HepG2 (cell line): ENCODE results near the gene GJC1. TPM values are rescaled to one million over a fixed set of nuclear protein-coding genes. Genes with fewer than 3 reads are reported as not detected.

ENCODE experiments used
- ATAC-seq: fragments of 200-7000 bp; cut with Tn5 transposase; 3 replicates; pipeline ENCODE4 v1.9.1; 2020; ENCODE audit warnings: mild to moderate bottlenecking, moderate library complexity
- Bru-seq: library from RNA; stranded (reverse); fragments of 400-500 nt; gene quantifications from one replicate; lab custom pipeline; 2021; lab: Mats Ljungman, UMichigan
- BruChase-seq, 2 experiments: library from RNA; stranded (reverse); fragments of 400-500 nt; gene quantifications; one replicate each; lab custom pipeline; 2021; lab: Mats Ljungman, UMichigan
- BruUV-seq: library from RNA; stranded (reverse); fragments of 400-500 nt; replicated peaks from 2 replicates; lab custom pipeline; 2021; lab: Mats Ljungman, UMichigan
- CTCF ChIA-PET: fragments of 300-600 bp; formaldehyde crosslinking; extraction: SDS; loops from one replicate; lab custom pipeline; 2021; ENCODE audit warnings: low total read pairs, inconsistent platforms, low intra/inter-chr PET ratio; lab: Yijun Ruan, JAX
- POLR2A ChIA-PET: fragments of 350-600 bp; sonication (Branson Sonifier 250); formaldehyde crosslinking; loops from one replicate; lab custom pipeline; 2020; ENCODE audit warnings: antibody characterized with exemption, inconsistent platforms; lab: Yijun Ruan, JAX
- DNase-seq: peaks from one replicate; pipeline ENCODE4 v3.0.0-alpha.2; 2015; ENCODE audit warnings: low spot score
- FAIRE-seq: peaks from 3 replicates; lab custom pipeline; 2011; peaks lifted over from hg19 to GRCh38; lab: Jason Lieb, UNC
- H2AFZ ChIP-seq: one replicate; pipeline ENCODE4 v1.6.1; 2011; ENCODE audit warnings: low read length, inconsistent platforms
- H3K27ac ChIP-seq: fragments of 300-600 bp; 3 replicates; pipeline ENCODE4 v1.8.0; 2011; ENCODE audit warnings: mixed run types, mild to moderate bottlenecking, mixed read lengths, low read length, inconsistent platforms; ENCODE audit not compliant: insufficient read depth; ENCODE audit errors: extremely low read length
- H3K27me3 ChIP-seq, 2 experiments: fragments of 200-600 bp in 1 of 2; 2 replicates in 1 of 2; 3 replicates in 1 of 2; pipeline versions ENCODE4 v1.6.0 to v1.8.0; 2011; ENCODE audit warnings: low read length in 2 of 2, mild to moderate bottlenecking in 2 of 2, moderate library complexity in 2 of 2, inconsistent platforms in 1 of 2; ENCODE audit not compliant: insufficient read depth in 2 of 2, control insufficient read depth in 1 of 2
- H3K36me3 ChIP-seq, 2 experiments: fragments of 200-600 bp in 1 of 2; replicated peaks in 1 of 2; 2 replicates in 1 of 2; 3 replicates in 1 of 2; pipeline versions ENCODE4 v1.5.1 to v1.8.0; 2011; ENCODE audit warnings: low read length in 2 of 2, inconsistent platforms in 1 of 2; ENCODE audit not compliant: insufficient read depth in 2 of 2, control insufficient read depth in 1 of 2
- H3K4me1 ChIP-seq: 2 replicates; pipeline ENCODE4 v1.5.1; 2012; ENCODE audit warnings: low read length, inconsistent platforms; ENCODE audit not compliant: insufficient read depth
- H3K4me2 ChIP-seq: 2 replicates; pipeline ENCODE4 v1.6.0; 2011; ENCODE audit warnings: low read depth, low read length, inconsistent platforms
- H3K4me3 ChIP-seq, 3 experiments: fragments of 200-600 bp in 1 of 3; sonication (generic), shearing (Covaris generic) in 1 of 3; replicated peaks in 1 of 3; 2 replicates each; pipeline ENCODE4 v1.5.1; 2011 to 2016; ENCODE audit warnings: low read length in 3 of 3, inconsistent platforms in 2 of 3, low read depth in 2 of 3, mild to moderate bottlenecking in 2 of 3, control low read depth in 1 of 3, mixed read lengths in 1 of 3; ENCODE audit not compliant: insufficient read depth in 1 of 3
- H3K79me2 ChIP-seq: one replicate; pipeline ENCODE4 v1.6.1; 2011; ENCODE audit warnings: low read length, inconsistent platforms; ENCODE audit not compliant: insufficient read depth
- H3K9ac ChIP-seq: 2 replicates; pipeline ENCODE4 v1.6.0; 2011; ENCODE audit warnings: mild to moderate bottlenecking, low read depth, low read length, inconsistent platforms; ENCODE audit not compliant: insufficient read depth
- H3K9me3 ChIP-seq: 2 replicates; pipeline ENCODE4 v1.5.1; 2012; ENCODE audit warnings: mild to moderate bottlenecking, low read length
- H4K20me1 ChIP-seq: 2 replicates; pipeline ENCODE4 v1.6.0; 2011; ENCODE audit warnings: inconsistent platforms, mild to moderate bottlenecking, low read length, moderate library complexity; ENCODE audit not compliant: insufficient read depth
- ATM ChIP-seq: fragments of 450-650 bp; IDR thresholded peaks from 2 replicates; pipeline ENCODE4 v1.7.1; 2017; ENCODE audit warnings: mild to moderate bottlenecking, borderline replicate concordance
- EED ChIP-seq: sonication (generic); formaldehyde crosslinking; IDR thresholded peaks from 2 replicates; pipeline ENCODE4 v1.5.0; 2020; ENCODE audit warnings: mild to moderate bottlenecking, missing genetic modification reagents
- HMG20A ChIP-seq: IDR thresholded peaks from 2 replicates; pipeline ENCODE4 v1.6.1; 2016; ENCODE audit warnings: borderline replicate concordance
- IRF9 ChIP-seq: sonication (generic); formaldehyde crosslinking; IDR thresholded peaks from 2 replicates; pipeline ENCODE4 v1.8.0; 2022; ENCODE audit warnings: missing genetic modification reagents, mild to moderate bottlenecking, borderline replicate concordance
- RFX1 ChIP-seq: fragments of 450-650 bp; IDR thresholded peaks from 2 replicates; pipeline ENCODE4 v1.6.1; 2017
- SP4 ChIP-seq: sonication (generic); formaldehyde crosslinking; IDR thresholded peaks from 2 replicates; pipeline ENCODE4 v1.8.1; 2023; ENCODE audit warnings: mild to moderate bottlenecking, missing genetic modification reagents
- ZBTB10 ChIP-seq: sonication (generic); formaldehyde crosslinking; IDR thresholded peaks from 2 replicates; pipeline ENCODE4 v1.4.0; 2020; ENCODE audit warnings: missing genetic modification reagents, borderline replicate concordance
- ZC3H13 ChIP-seq: sonication (generic); formaldehyde crosslinking; IDR thresholded peaks from 2 replicates; pipeline ENCODE4 v1.8.1; 2023; ENCODE audit warnings: mild to moderate bottlenecking, missing genetic modification reagents, moderate library complexity
- ZC3H4 ChIP-seq: sonication (generic); formaldehyde crosslinking; IDR thresholded peaks from 2 replicates; pipeline ENCODE4 v1.4.0; 2020; ENCODE audit warnings: missing genetic modification reagents, borderline replicate concordance
- ZNF704 ChIP-seq: sonication (generic); formaldehyde crosslinking; IDR thresholded peaks from 2 replicates; pipeline ENCODE4 v1.8.1; 2023; ENCODE audit warnings: mild to moderate bottlenecking, inconsistent platforms, moderate library complexity, missing genetic modification reagents, borderline replicate concordance
- ZNF773 ChIP-seq: sonication (generic); formaldehyde crosslinking; IDR thresholded peaks from 2 replicates; pipeline ENCODE4 v1.4.0; 2020; ENCODE audit warnings: missing genetic modification reagents, borderline replicate concordance
- ZSCAN25 ChIP-seq: sonication (generic); formaldehyde crosslinking; IDR thresholded peaks from 2 replicates; pipeline ENCODE4 v1.8.0; 2022; ENCODE audit warnings: mild to moderate bottlenecking, missing genetic modification reagents
- WGBS: methylation state at CpG from one replicate; pipeline ENCODE4 v1.1.6; 2017; ENCODE audit warnings: low lambda C conversion rate; 5-methylcytosine and 5-hydroxymethylcytosine counted together
- in situ Hi-C: cut with HindIII; loops from 2 replicates; pipeline ENCODE4 v1.10.0; 2017; ENCODE audit warnings: low pct_unique_long_range_greater_than_20kb; ENCODE audit not compliant: extremely low pct_ligation_motif_present
- intact Hi-C: fragments of 100-400 bp; cut with micrococcal nuclease; formaldehyde crosslinking; loops from one replicate; pipeline ENCODE4 v1.10.0; 2022; ENCODE audit not compliant: unreplicated experiment
- long read RNA-seq, 2 experiments: library from RNA in 1 of 2; library from polyadenylated mRNA in 1 of 2; stranded (forward) in 1 of 2; unstranded in 1 of 2; transcript quantifications; one replicate each; pipeline ENCODE4 v2.0.0, GENCODE V29; 2019 to 2022
- polyA minus RNA-seq, 3 experiments: library from RNA; depleted of rRNA, polyadenylated mRNA; stranded (reverse); fragments of >200 nt; gene quantifications; 2 replicates each; pipeline ENCODE4 v1.2.3, GENCODE V29; 2011; ENCODE audit warnings: low replicate concordance in 1 of 3
- polyA plus RNA-seq, 8 experiments: library from polyadenylated mRNA; depleted of rRNA in 3 of 8; stranded (reverse) in 7 of 8; unstranded in 1 of 8; fragments of >200 nt; fragmentation: Illumina TruSeq in 4 of 8; extraction: Trizol in 4 of 8; gene quantifications; 2 replicates each; pipeline versions ENCODE4 v1.2.1 to v1.2.3, GENCODE V29; 2011 to 2016; ENCODE audit warnings: low read depth in 4 of 8, missing spikeins in 1 of 8, mixed read lengths in 1 of 8; ENCODE audit not compliant: insufficient read depth in 1 of 8
- total RNA-seq, 5 experiments: library from RNA; depleted of rRNA; stranded (reverse); fragments of >200 nt; fragmentation: Illumina TruSeq; extraction: Trizol; gene quantifications; 2 replicates each; pipeline ENCODE4 v1.2.3, GENCODE V29; 2016; ENCODE audit warnings: low read depth in 1 of 5

Gene GJC1
- total RNA-seq (2016; rRNA removed; fragmentation: Illumina TruSeq; extraction: Trizol): 1.7 and 2.0 TPM in 2 replicates
- total RNA-seq (2016; cell fraction: cytosol; rRNA removed; fragmentation: Illumina TruSeq; extraction: Trizol; ENCODE audit: low read depth): 0.35 and 0.40 TPM in 2 replicates
- 1.9 and 2.5 TPM in 2 replicates for total RNA-seq (2016; cell fraction: insoluble cytoplasmic fraction; rRNA removed; fragmentation: Illumina TruSeq; extraction: Trizol)
- total RNA-seq (2016; cell fraction: membrane; rRNA removed; fragmentation: Illumina TruSeq; extraction: Trizol): 0.83 and 1.2 TPM in 2 replicates
- total RNA-seq (2016; cell fraction: nucleus; rRNA removed; fragmentation: Illumina TruSeq; extraction: Trizol): 1.6 and 2.1 TPM in 2 replicates
- 1.2 and 1.7 TPM in 2 replicates for polyA plus RNA-seq (2011; rRNA removed)
- polyA plus RNA-seq (2011; cell fraction: cytosol; rRNA removed): 1.0 and 1.6 TPM in 2 replicates
- polyA plus RNA-seq (2011; cell fraction: nucleus; rRNA removed): 0.81 and 1.1 TPM in 2 replicates
- polyA plus RNA-seq (2012): 2.4 and 2.6 TPM in 2 replicates
- polyA plus RNA-seq (2016; cell fraction: cytosol; fragmentation: Illumina TruSeq; extraction: Trizol; ENCODE audit: low read depth): 0.18 and 0.34 TPM in 2 replicates
- polyA plus RNA-seq (2016; cell fraction: insoluble cytoplasmic fraction; fragmentation: Illumina TruSeq; extraction: Trizol; ENCODE audit: low read depth): 1.9 and 2.0 TPM in 2 replicates
- 0.55 TPM in 2 replicates for polyA plus RNA-seq (2016; cell fraction: membrane; fragmentation: Illumina TruSeq; extraction: Trizol; ENCODE audit: low read depth)
- polyA plus RNA-seq (2016; cell fraction: nucleus; fragmentation: Illumina TruSeq; extraction: Trizol; ENCODE audit: insufficient read depth, low read depth): 2.2 and 3.5 TPM in 2 replicates
- 2.4 and 13.8 TPM in 2 replicates for polyA minus RNA-seq (2011; rRNA and poly(A)+ RNA removed; ENCODE audit: low replicate concordance)
- polyA minus RNA-seq (2011; cell fraction: cytosol; rRNA and poly(A)+ RNA removed): 1.7 and 2.3 TPM in 2 replicates
- 1.1 and 1.3 TPM in 2 replicates for polyA minus RNA-seq (2011; cell fraction: nucleus; rRNA and poly(A)+ RNA removed)
- percentile 40 among the genes with signal in this experiment for Bru-seq, nascent RNA
- percentile 59 among the genes with signal in this experiment for BruChase-seq, experiment 1, labeled RNA remaining after a 6-hour chase
- percentile 53 among the genes with signal in this experiment for BruChase-seq, experiment 2, labeled RNA remaining after a 2-hour chase
- long read RNA-seq, experiment 1: 0 reads
- long read RNA-seq, experiment 2, partial matches to known transcripts: 0 of 4 reads
- long read RNA-seq, experiment 2, other reads (novel, unspliced or antisense): 4 of 4 reads

GRCh38 chr17:44829523-44830358 lies at the start of gene GJC1:
Gene GJC1 (minus strand): TSS chr17:44830287. CDS start chr17:44805817, 24,470 bp downstream.
- CTCF ChIA-PET: no interaction called here
- no peak for FAIRE-seq
- TF ChIP-seq ZSCAN25 (CRISPR knock-in tag): no peak
- TF ChIP-seq ATM: no peak
- 0 out of 2 replicates have a peak, but pooled peaks have one; percentile 57 for TF ChIP-seq ZBTB10 (CRISPR knock-in tag)
- TF ChIP-seq RFX1: no peak
- TF ChIP-seq EED: peak; percentile 61; the same call in 1 of the 2 replicates
- TF ChIP-seq SP4 (CRISPR knock-in tag): 0 out of 2 replicates have a peak, but pooled peaks have one; percentile 9
- TF ChIP-seq ZC3H4 (CRISPR knock-in tag): no peak
- TF ChIP-seq IRF9 (CRISPR knock-in tag): no peak
- no peak for TF ChIP-seq ZC3H13 (CRISPR knock-in tag)
- TF ChIP-seq ZNF704 (CRISPR knock-in tag): no peak
- 0 out of 2 replicates have a peak, but pooled peaks have one; percentile 21 for TF ChIP-seq ZNF773 (CRISPR knock-in tag)
- TF ChIP-seq HMG20A (CRISPR knock-in tag): no peak

More at GRCh38 chr17:44829523-44830358, at the start of gene GJC1:
- Histone ChIP-seq H3K4me3 (peak within 1 kb of the TSS; percentile 53 to 72 (median 72)), H3K9ac (peak within 1 kb of the TSS; percentile 45; the same call in 1 of the 2 replicates), H2AFZ (no peak within 1 kb of the TSS), H3K4me1 (peaks cover 31% of the 10 kb centered on the region), H3K27me3 (peaks cover 3 to 38% of the 10 kb centered on the region in 2 experiments), H3K9me3 (no peaks in the 10 kb centered on the region), H3K36me3 (no peaks in the 10 kb centered on the region), H3K4me2 (peak within 1 kb of the TSS; percentile 84), H3K79me2 (no peaks in the 10 kb centered on the region), H4K20me1 (no peaks in the 10 kb centered on the region), H3K27ac (no peak within 1 kb of the TSS)
- peak; percentile 64 for ATAC-seq
- DNase-seq: no peak
- WGBS: 0% methylated on average over 3 of the region's 123 CpGs
- POLR2A ChIA-PET: no interaction called here
- in situ Hi-C loops: loop anchor here (5.0 kb wide), 1 partner anchor 47 kb away; no protein-coding TSS in a partner anchor
- intact Hi-C loops: no loop called here
- BruUV-seq: no TSS peak
